WERI-Rb-1 (cell line): ENCODE data around the gene DCTD.

Experiments used
- DNase-seq: peaks from one replicate; pipeline ENCODE4 v3.0.0-alpha.2; 2020
- H3K27ac ChIP-seq: fragments of 250-450 bp; sonication (Bioruptor Pico); 2 replicates; pipeline ENCODE4 v1.5.1; 2020; ENCODE audit warnings: mild to moderate bottlenecking, moderate library complexity
- H3K27me3 ChIP-seq: fragments of 250-450 bp; sonication (Bioruptor Pico); 2 replicates; pipeline ENCODE4 v1.5.1; 2021; ENCODE audit warnings: mild to moderate bottlenecking, low read depth, moderate library complexity; ENCODE audit not compliant: insufficient read depth, severe bottlenecking
- H3K36me3 ChIP-seq: fragments of 250-450 bp; sonication (Bioruptor Pico); 2 replicates; pipeline ENCODE4 v1.5.1; 2020; ENCODE audit warnings: mild to moderate bottlenecking, moderate library complexity
- H3K4me3 ChIP-seq: 2 replicates; pipeline ENCODE4 v1.5.1; 2011; ENCODE audit warnings: low read depth, mild to moderate bottlenecking, control low read depth, low read length
- H3K9me3 ChIP-seq: fragments of 250-450 bp; sonication (Bioruptor Pico); 2 replicates; pipeline ENCODE4 v1.5.1; 2021; ENCODE audit warnings: mild to moderate bottlenecking, moderate library complexity; ENCODE audit not compliant: severe bottlenecking
- TF ChIP-seq, protein P1 (sequence below): IDR thresholded peaks from 2 replicates; pipeline ENCODE4 v1.5.1; 2011; ENCODE audit warnings: low read depth, mild to moderate bottlenecking, control low read depth, inconsistent platforms, low read length

DCTD gene

DNA sequence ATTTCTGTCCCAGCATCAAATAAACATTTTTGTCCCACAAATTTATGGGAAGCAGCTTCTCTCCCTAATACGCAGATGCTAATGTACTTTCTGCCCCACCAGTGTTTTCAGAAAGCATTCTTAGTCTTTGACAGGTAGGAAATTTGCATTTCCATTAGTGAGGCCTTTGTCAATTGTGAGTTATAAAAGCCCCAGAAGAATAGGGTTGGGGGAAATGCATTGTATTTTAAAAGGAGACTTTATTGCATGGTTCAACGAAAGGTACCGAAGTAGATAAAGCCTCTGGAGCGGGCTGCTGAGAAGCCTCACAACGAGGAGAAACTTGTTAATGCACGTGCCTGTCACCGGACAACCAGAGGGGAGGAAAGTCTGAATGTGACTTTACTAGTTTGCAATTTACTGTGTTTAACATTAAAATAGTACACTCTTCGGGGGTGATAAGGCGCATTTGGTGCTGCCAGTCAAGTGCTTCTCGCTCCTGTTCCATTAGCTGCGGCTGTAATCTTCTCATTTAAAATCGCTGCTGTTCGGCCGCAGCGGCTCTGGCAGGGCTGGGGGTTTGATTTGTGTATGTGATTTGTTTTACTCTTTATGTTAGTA lies 63.4 kb downstream of the DCTD start:
- H3K4me3 ChIP-seq: no peak overlapping the region
- no peak for DNase-seq
- H3K27me3 ChIP-seq: no peaks in the 10 kb centered on the region
- no peak overlapping the region for H3K27ac ChIP-seq
- TF ChIP-seq, protein P1, sequence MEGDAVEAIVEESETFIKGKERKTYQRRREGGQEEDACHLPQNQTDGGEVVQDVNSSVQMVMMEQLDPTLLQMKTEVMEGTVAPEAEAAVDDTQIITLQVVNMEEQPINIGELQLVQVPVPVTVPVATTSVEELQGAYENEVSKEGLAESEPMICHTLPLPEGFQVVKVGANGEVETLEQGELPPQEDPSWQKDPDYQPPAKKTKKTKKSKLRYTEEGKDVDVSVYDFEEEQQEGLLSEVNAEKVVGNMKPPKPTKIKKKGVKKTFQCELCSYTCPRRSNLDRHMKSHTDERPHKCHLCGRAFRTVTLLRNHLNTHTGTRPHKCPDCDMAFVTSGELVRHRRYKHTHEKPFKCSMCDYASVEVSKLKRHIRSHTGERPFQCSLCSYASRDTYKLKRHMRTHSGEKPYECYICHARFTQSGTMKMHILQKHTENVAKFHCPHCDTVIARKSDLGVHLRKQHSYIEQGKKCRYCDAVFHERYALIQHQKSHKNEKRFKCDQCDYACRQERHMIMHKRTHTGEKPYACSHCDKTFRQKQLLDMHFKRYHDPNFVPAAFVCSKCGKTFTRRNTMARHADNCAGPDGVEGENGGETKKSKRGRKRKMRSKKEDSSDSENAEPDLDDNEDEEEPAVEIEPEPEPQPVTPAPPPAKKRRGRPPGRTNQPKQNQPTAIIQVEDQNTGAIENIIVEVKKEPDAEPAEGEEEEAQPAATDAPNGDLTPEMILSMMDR: no peak
- peaks cover 2% of the 10 kb centered on the region for H3K9me3 ChIP-seq
- no peaks in the 10 kb centered on the region for H3K36me3 ChIP-seq

DNA sequence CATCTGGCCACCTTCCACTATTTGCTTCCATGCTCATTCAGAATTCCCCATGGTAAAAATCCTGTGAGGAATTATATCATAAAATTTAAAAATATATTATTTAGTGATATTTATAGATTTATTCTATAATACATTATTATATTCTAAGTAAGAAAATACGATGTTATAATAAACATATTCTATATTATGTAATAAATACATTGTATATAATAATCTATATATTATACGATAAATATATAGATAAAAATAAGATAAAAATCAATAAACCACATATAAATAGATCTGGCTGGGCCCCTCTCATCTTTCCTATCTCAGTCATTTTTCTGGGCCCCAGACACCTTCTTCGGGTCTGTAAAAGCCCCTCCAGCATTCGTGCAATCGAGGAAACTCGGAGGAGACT lies 68.5 kb downstream of the DCTD start:
- TF ChIP-seq, protein P1: no peak
- Histone ChIP-seq H3K27ac (no peak overlapping the region), H3K9me3 (peaks cover 2% of the 10 kb centered on the region), H3K36me3 (no peaks in the 10 kb centered on the region), H3K27me3 (no peaks in the 10 kb centered on the region), H3K4me3 (no peak overlapping the region)
- no peak for DNase-seq

DNA sequence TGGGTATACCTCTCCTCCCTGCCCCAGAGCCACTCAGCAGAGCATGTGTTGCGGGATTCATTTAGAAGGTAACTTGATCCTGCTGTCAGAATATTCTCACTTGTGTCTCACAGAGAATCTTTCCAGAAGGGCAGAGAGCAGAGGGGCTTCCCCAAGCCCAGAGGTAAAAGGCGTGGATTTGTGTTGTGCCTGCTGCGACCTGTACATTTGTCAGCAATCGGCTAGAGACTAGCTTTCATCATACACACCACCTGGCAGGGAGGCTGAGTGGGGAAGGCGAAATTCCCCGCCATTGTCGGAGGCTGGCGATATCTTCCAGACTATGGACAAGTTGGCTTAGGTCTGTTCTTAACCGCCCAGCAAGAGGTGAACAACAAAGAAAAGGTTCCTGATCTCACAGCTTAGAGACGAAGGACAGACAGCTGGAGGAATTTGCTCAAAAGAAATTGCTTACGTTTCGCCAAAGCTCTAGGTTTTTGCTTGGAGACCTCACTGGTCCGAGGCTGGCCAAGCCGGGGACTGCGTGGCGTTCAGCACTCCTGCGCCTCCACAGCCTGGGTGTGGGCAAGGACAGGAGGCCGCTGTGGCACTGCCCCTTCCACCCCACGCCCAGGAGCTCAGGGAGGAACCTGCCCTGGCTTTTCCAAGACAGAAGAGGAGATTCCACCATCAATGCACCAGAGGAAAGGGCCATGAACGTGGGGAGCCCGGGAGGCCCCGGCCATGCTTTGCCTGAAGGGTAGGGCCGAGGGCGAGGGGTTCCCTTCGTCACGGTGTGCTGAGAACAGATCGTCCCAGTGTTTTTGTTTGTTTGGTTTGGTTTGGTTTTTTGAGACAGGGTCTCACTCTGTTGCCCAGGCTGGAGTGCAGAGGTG lies 69.4 kb downstream of the DCTD start:
- Histone ChIP-seq H3K4me3 (no peak overlapping the region), H3K9me3 (no peaks in the 10 kb centered on the region), H3K27ac (no peak overlapping the region), H3K36me3 (no peaks in the 10 kb centered on the region), H3K27me3 (no peaks in the 10 kb centered on the region)
- DNase-seq: no peak
- TF ChIP-seq, protein P1: no peak

DNA sequence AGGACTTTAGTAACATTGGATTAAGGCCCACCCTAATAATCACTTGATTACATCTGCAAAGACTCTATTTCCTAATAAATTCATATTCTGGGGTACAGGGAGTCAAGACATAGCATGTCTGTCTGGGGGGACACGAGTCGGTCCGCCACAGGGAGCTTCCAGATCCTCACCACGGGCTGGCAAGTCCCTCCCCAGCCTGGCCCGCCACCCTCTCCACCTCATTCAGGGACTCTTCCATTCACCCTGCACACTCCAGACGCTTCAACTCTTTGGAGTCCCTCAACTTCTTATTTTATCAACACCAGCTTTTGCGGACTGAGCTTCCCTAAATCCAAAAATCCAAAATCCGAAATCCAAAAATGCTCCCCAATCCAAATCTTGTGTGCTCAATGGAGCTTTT lies 71.2 kb downstream of the DCTD start:
- Histone ChIP-seq H3K9me3 (no peaks in the 10 kb centered on the region), H3K36me3 (no peaks in the 10 kb centered on the region), H3K27ac (no peak overlapping the region), H3K4me3 (no peak overlapping the region), H3K27me3 (no peaks in the 10 kb centered on the region)
- TF ChIP-seq, protein P1: no peak
- no peak for DNase-seq

DNA sequence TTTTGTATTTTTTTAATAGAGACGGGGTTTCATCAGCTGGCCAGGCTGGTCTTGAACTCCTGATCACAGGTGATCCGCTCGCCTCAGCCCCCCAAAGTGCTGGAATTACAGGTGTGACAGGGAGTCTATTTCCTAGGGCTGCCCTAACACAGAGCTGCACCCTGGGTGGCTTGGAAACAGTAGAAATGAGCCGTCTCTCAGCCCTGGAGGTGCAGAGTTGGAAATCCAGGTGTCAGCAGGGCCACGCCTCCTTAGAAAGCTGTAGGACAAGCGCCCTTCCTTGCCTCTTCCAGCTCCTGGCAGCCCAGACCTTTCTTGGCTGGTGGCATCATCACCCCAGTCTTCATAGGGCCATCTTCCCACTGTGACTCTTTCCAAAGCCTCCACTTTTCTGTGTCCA lies 71.6 kb downstream of the DCTD start:
- no peak overlapping the region for H3K4me3 ChIP-seq
- no peak overlapping the region for H3K27ac ChIP-seq
- H3K36me3 ChIP-seq: no peaks in the 10 kb centered on the region
- no peaks in the 10 kb centered on the region for H3K27me3 ChIP-seq
- no peak for DNase-seq
- no peaks in the 10 kb centered on the region for H3K9me3 ChIP-seq
- TF ChIP-seq, protein P1: no peak
